GM23338 (cell line): ENCODE measurements around the gene SUB1. TPM values are rescaled to one million over a fixed set of nuclear protein-coding genes. Genes with fewer than 3 reads are reported as not detected.
"Not testable (repeated sequence)": the region's sequence is repeated elsewhere in the genome, so short reads cannot be mapped to it uniquely, and the experiment has no call there.

ENCODE experiments used
- ATAC-seq: fragments of 200-7000 bp; cut with Tn5 transposase; 3 replicates; pipeline ENCODE4 v1.9.1; 2020
- DNase-seq: peaks from one replicate; pipeline ENCODE4 v3.0.0-alpha.2; 2015; ENCODE audit warnings: low spot score
- H2AFZ ChIP-seq: fragments of 200-600 bp; sonication (generic); 2 replicates; pipeline ENCODE4 v1.8.0; 2016; ENCODE audit warnings: antibody characterized with exemption, mild to moderate bottlenecking, moderate library complexity
- H3F3A ChIP-seq: fragments of 200-600 bp; sonication (generic); replicated peaks from 2 replicates; pipeline ENCODE4 v1.8.0; 2017; ENCODE audit warnings: antibody characterized with exemption, mixed run types, low read depth
- H3K27ac ChIP-seq: fragments of 200-600 bp; sonication (generic); 2 replicates; pipeline ENCODE4 v1.6.1; 2016; ENCODE audit warnings: low read depth
- H3K27me3 ChIP-seq: fragments of 200-600 bp; sonication (generic); 2 replicates; pipeline ENCODE4 v1.8.0; 2016; ENCODE audit warnings: mild to moderate bottlenecking, mixed run types, moderate library complexity; ENCODE audit not compliant: insufficient read depth
- H3K36me3 ChIP-seq: fragments of 200-600 bp; sonication (generic); 2 replicates; pipeline ENCODE4 v1.8.0; 2016; ENCODE audit warnings: mild to moderate bottlenecking; ENCODE audit not compliant: insufficient read depth
- H3K4me1 ChIP-seq: fragments of 200-600 bp; sonication (generic); 2 replicates; pipeline ENCODE4 v1.8.0; 2016; ENCODE audit warnings: mild to moderate bottlenecking, moderate library complexity; ENCODE audit not compliant: insufficient read depth
- H3K4me2 ChIP-seq: fragments of 200-600 bp; sonication (generic); 2 replicates; pipeline ENCODE4 v1.7.1; 2017; ENCODE audit warnings: mixed run types
- H3K4me3 ChIP-seq: fragments of 200-600 bp; sonication (generic); 2 replicates; pipeline ENCODE4 v1.6.1; 2016; ENCODE audit warnings: mixed run types
- H3K79me2 ChIP-seq: fragments of 200-600 bp; sonication (generic); replicated peaks from 2 replicates; pipeline ENCODE4 v1.8.0; 2017; ENCODE audit warnings: mild to moderate bottlenecking; ENCODE audit not compliant: insufficient read depth
- H3K9me2 ChIP-seq: fragments of 200-600 bp; sonication (generic); 2 replicates; pipeline ENCODE4 v1.8.0; 2017; ENCODE audit not compliant: insufficient read depth
- H4K20me1 ChIP-seq: fragments of 200-600 bp; sonication (generic); replicated peaks from 2 replicates; pipeline ENCODE4 v1.8.0; 2017; ENCODE audit warnings: mild to moderate bottlenecking; ENCODE audit not compliant: insufficient read depth
- H3K27ac Mint-ChIP-seq: 2 replicates; pipeline ENCODE4 v1.8.0; 2020; ENCODE audit warnings: inconsistent platforms, mild to moderate bottlenecking, moderate library complexity, mixed read lengths
- H3K27me3 Mint-ChIP-seq: 3 replicates; pipeline ENCODE4 v1.8.0; 2022; ENCODE audit warnings: low read depth, mild to moderate bottlenecking, moderate library complexity, mixed read lengths, inconsistent platforms; ENCODE audit not compliant: insufficient read depth, poor library complexity
- H3K36me3 Mint-ChIP-seq: 3 replicates; pipeline ENCODE4 v1.8.0; 2021; ENCODE audit warnings: low read depth, mild to moderate bottlenecking, inconsistent platforms, moderate library complexity, mixed read lengths
- H3K4me1 Mint-ChIP-seq: 3 replicates; pipeline ENCODE4 v1.8.0; 2020; ENCODE audit warnings: mild to moderate bottlenecking, inconsistent platforms, mixed read lengths
- H3K4me3 Mint-ChIP-seq: 3 replicates; pipeline ENCODE4 v1.8.0; 2021; ENCODE audit warnings: moderate library complexity, mild to moderate bottlenecking, inconsistent platforms, mixed read lengths
- H3K9me3 Mint-ChIP-seq: 3 replicates; pipeline ENCODE4 v1.8.0; 2020; ENCODE audit warnings: moderate library complexity, mild to moderate bottlenecking, inconsistent platforms, mixed read lengths
- CREB1 ChIP-seq: fragments of 250-450 bp; sonication (Bioruptor Pico); IDR thresholded peaks from 2 replicates; pipeline ENCODE4 v1.5.0; 2020; ENCODE audit warnings: low read depth, mild to moderate bottlenecking, moderate library complexity
- ETS1 ChIP-seq: IDR thresholded peaks from 2 replicates; pipeline ENCODE4 v1.6.1; 2016; ENCODE audit warnings: antibody characterized with exemption
- EZH2phosphoT487 ChIP-seq: fragments of 200-600 bp; sonication (generic); IDR thresholded peaks from one replicate; pipeline ENCODE4 v1.8.1; 2018; ENCODE audit warnings: antibody characterized with exemption; ENCODE audit not compliant: unreplicated experiment
- JUNB ChIP-seq: IDR thresholded peaks from one replicate; pipeline ENCODE4 v1.6.1; 2016; ENCODE audit warnings: antibody characterized with exemption; ENCODE audit not compliant: unreplicated experiment
- REST ChIP-seq: IDR thresholded peaks from one replicate; pipeline ENCODE4 v1.6.1; 2018; ENCODE audit warnings: antibody characterized with exemption; ENCODE audit not compliant: unreplicated experiment
- STAT1 ChIP-seq: IDR thresholded peaks from one replicate; pipeline ENCODE4 v1.6.1; 2016; ENCODE audit warnings: antibody characterized with exemption; ENCODE audit not compliant: unreplicated experiment
- polyA plus RNA-seq: library from polyadenylated mRNA; unstranded; fragments of >200 nt; fragmentation: Nextera tagmentation; extraction: Ambion mirVana; gene quantifications from 2 replicates; pipeline ENCODE4 v1.2.1, GENCODE V29; 2016
- total RNA-seq: library from RNA; depleted of rRNA; stranded (reverse); fragments of >200 nt; shearing (Covaris generic); gene quantifications from 2 replicates; pipeline ENCODE4 v1.2.3, GENCODE V29; 2014

SUB1 gene
- total and polyA plus RNA-seq, 2 experiments from 2014 or later = 365 to 1,041 TPM

- no peak for TF ChIP-seq ETS1
- TF ChIP-seq STAT1 = no peak
- no peak for TF ChIP-seq JUNB
- no peak for TF ChIP-seq REST
Observed at GRCh38 chr5:32630867-32631491, 45.6 kb downstream of the SUB1 start (continued).

- ATAC-seq, H3K9me3 Mint-ChIP-seq, H3K4me1 ChIP-seq, H3K9me2 ChIP-seq, H3K27me3 Mint-ChIP-seq, H3K4me3 ChIP-seq, H3K27ac Mint-ChIP-seq, H3K79me2 ChIP-seq, DNase-seq, H3K4me2 ChIP-seq, H3K36me3 ChIP-seq, H4K20me1 ChIP-seq, H2AFZ ChIP-seq, H3K27me3 ChIP-seq, H3F3A ChIP-seq, H3K4me3 Mint-ChIP-seq, H3K27ac ChIP-seq, H3K36me3 Mint-ChIP-seq, H3K4me1 Mint-ChIP-seq: not testable (repeated sequence)
Observed at GRCh38 chr5:32633017-32633416, 47.7 kb downstream of the SUB1 start.

DNA sequence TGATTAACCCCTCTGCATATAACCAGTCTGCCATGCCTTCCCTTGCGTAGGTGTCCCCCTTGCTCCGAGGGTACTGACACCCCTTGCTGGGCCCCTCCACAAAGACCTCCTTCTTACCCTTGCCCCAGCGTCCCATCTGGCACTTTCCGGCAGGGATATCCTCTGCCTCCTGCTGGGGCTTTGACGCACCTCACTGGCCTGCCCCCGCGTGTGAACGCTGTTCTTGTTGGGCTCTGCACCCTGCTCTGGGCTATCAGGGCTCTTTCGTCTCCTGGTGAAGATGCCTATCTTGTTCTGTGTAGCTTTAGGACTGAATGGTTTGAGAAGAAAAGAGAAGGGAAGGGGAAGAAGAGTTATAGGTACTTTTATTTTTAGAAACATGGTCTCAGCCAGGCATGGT is 53.0 kb downstream of the SUB1 start:
- Mint-ChIP-seq H3K27ac (no peak overlapping the region), H3K4me1 (no peaks in the 10 kb centered on the region), H3K9me3 (peaks cover 6% of the 10 kb centered on the region; the same call in 2 of the 3 replicates), H3K36me3 (no peaks in the 10 kb centered on the region; the same call in 1 of the 3 replicates), H3K27me3 (peaks cover 2% of the 10 kb centered on the region), H3K4me3 (no peak overlapping the region)
- Histone ChIP-seq H2AFZ (peak overlapping the region; percentile 43; the same call in 1 of the 2 replicates), H3K9me2 (no peaks in the 10 kb centered on the region), H3F3A (no peaks in the 10 kb centered on the region), H3K79me2 (no peaks in the 10 kb centered on the region), H4K20me1 (no peaks in the 10 kb centered on the region), H3K4me2 (no peak overlapping the region), H3K27me3 (no peaks in the 10 kb centered on the region), H3K27ac (no peak overlapping the region), H3K4me1 (no peaks in the 10 kb centered on the region), H3K4me3 (no peak overlapping the region), H3K36me3 (no peaks in the 10 kb centered on the region)
- DNase-seq (peak; percentile 11), ATAC-seq (peak; percentile 40; the same call in 2 of the 3 replicates)
- TF ChIP-seq EZH2phosphoT487 (no peak), CREB1 (no peak), REST (no peak)
